Islet of Langerhans (tissue), 1 donor: ENCODE data around the gene BAG5.

ENCODE experiments used
- FAIRE-seq: peaks from one replicate; lab custom pipeline; 2011; peaks lifted over from hg19 to GRCh38; lab: Jason Lieb, UNC

The BAG5 gene

GRCh38 chr14:103546652-103547454 is 15.6 kb downstream of the BAG5 start:
- FAIRE-seq = no peak

DNA sequence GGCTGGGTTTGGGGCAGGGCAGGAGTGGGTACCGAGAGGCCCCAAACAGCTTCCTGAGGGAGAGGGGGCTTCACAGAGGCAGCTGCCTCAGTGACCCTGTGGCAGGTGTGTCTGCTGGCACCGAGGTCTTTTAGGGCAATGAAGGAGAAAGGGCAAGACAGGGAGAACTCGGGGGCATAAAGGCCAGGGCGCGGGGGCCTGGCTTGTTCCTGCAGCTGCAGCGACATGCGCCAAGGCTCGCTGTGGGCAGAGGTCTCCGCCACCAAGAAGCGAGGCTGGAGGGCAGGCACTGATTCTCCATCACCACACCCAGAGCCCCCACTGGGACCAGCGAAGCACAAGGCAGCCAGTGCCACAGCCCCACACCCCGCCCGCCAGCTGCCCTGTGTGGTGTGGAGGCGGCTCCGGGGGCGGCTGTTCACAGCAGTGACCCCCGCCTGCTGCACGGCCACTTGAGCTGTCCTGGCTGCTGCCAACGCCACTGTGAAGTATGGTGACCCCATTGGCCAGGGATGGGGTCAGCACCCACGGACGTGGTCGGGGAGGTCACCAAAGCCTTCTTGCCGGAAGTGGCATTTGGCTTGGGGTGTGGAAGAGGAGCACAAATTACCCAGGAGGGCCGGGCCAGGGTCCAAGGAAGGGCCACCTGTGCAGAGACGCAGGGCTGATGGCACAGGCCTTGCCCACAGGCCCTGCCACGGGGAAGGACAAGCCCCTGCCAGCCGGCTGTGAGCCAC is 16.4 kb downstream of the BAG5 start:
- FAIRE-seq = no peak

DNA sequence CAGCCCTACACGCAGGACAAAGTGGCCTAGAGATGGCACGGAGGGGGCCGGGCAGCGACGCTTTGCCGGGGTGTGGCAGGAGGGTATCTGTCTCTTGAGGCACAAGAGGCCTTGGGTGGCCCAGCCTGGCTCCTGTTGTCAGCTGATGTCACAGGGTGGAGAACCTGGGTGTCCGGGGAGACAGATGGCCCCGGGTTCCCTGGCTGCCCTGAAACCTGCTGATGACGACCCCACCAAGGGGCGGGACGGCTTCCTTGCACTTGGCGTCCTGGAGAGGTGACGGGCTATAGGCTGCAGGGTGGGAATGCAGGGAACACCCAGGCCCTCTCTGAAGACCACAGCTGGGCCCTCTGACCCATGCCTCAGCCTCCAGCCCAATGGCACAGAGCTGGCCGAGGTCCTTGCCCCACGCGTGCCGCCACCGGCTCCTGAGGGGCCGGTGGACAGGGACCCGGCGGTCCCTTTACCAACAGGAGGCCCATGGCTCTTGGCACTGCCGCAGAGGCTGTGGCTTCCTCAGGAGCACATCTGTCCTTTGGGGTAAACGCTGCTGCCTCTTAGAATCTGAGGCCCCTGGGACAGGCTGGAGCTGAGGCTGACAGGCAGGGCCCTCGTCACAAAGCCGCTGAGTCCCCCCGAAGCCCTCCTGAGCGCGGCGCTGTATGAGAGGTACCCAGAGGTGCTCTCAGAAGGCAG is 17.1 kb downstream of the BAG5 start:
- no peak for FAIRE-seq

DNA sequence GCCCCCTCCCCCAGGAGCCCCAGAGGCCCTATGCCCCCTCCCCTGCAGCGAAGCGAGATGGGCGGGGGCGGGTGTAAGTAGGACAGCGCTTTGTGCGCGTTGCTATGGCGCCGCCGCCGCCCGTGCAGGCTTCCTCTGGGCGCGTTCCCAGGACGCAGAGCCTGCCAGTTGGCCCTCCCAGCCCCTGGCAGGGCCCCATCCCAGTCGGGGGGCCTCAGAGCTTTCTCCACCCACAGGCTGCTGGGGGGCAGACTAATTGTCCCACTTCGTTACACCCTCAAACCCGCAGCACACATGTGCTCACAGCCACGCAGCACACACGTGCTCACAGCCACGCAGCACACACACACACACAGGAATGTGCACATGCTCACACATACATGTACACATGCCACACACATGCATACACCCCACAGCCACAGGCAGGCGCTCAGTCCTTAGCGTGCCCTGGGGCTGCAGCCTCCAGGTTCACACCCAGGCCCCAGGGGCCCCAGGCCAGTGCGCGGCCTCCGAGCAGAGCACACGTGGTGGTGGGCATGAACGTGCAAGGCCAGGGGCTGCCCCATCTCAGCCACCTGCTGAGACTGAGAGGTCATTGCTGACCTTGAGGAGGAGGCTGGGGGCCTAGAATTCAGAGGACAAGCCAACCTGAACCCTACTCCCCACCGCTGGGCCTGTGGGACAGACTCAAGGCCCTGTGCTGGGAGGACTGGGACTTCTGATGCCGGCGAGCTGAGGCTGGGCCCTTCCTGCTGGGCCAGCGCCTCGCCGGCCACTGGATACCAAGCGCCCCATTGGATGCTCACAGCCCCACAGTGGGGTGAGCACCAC is 17.9 kb downstream of the BAG5 start:
- FAIRE-seq = no peak

GRCh38 chr14:103543721-103544387 is 18.6 kb downstream of the BAG5 start:
- no peak for FAIRE-seq

GRCh38 chr14:103543140-103543539 is 19.3 kb downstream of the BAG5 start:
- no peak for FAIRE-seq

GRCh38 chr14:103542605-103543088 is 19.8 kb downstream of the BAG5 start:
- no peak for FAIRE-seq

GRCh38 chr14:103541709-103542604 is 20.5 kb downstream of the BAG5 start:
- no peak for FAIRE-seq

DNA sequence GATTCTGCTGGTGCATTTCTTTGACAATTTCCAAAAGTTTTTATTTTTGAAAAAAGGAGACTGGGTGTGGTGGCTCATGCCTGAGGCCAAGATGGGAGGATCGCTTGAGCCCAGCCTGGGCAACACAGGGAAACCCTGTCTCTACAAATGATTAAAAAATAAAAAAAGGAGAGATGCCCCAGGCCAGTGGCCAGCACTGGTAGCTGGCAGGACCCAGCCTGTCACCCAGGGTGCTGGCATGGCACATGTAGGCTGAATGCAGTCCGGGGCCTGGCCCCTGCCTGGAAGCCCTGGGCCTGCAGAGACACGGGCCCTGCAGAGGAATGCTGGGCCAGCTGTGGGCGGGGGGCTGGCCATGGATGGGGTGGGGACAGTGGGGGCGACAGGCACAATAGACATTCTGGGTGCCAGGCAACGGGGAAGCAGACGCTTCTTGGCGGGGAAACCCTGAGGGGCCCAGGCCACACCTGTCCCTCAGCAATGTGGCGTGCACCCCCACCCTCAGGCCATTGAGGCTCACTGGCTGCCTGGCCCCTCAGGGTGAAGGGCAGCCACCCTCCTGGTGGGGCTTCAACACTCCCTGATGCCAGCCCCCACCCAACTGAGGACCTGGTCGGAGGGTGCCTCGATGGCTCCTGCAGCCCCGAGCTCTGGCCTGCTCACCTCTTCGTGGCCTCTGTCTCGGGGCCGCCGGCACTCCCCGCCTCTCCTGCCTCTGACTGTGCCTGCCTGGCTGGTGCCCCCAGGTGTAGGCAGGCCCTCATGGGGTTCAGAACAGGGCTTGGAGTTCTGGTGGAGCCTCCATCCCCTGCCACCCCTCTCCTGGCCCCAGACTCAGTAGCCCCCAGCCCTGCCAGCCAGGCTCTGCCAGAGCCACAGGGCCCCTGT is 21.4 kb downstream of the BAG5 start:
- FAIRE-seq = no peak

DNA sequence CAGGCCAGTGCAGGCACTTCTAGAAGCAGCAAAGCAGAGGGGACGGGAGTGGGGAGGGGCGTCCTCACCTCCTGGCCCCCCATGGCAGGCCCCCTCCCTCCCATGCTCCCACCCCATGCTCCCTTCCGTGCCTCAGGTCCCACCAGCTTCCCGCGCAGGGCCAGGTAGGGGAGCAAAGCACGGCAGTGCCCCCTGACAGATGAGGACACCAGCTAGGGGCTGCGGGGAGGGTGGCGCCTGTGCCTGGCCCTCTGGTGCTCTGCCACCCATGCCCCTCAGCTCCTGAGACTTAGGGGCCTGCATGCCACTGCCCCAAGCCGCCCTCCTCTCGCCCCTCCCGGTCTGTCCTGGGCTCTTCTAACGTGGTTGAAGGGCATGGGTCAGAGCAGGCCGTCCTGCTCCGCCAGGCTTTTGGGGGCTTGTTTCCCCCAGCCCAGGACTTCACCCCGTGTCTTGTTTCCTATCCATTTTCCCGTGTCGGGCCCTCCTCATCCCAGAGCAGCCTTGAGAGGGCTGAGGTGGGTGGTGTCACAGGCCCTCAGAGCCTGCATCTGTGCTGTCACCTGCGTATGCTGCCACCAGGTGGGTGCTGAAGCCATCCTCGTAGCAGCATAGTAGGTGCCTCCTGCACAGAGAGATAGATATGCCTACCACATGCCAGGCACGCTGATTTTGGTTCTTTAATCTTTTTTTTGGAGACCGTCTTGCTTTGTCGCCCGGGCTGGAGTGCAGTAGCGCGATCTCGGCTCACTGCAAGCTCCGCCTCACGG is 23.2 kb downstream of the BAG5 start:
- FAIRE-seq = no peak

DNA sequence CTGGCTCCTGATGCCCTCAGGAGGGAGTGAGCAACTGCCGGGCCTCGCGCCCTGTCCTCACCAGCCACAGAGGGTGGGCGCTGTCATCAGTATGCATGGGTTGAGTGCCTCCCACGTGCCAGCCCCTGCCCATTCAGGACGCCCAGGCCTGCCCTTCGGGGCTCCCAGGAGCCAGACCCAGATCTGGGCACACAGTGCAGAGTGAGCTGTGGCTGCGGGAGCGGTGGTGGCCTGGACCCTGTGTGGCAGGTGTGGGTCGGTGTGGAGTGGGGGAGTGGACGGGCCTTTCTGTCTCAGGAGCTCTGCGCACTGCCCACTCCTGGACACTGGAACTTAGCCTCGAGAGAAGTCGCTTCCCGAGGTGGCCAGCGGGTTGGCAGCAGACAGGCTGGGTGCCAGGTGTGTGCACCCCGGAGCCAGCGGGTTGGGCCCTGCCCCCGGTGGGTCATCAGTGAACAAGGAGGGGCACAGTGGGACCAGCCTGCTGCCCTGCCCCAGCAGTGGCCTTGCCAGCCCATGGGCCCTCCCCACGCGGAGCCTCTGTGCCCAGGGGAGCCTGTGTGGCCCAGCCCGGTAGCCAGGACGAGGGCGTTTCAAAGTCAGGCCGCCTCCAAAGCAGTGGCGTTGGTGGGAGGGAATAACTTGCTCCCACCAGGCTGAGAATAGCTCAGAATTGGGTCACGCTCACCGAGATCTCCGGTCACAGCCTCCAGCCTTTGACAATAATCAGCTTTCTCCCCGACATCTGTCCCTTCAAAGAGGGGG is 24.0 kb downstream of the BAG5 start:
- FAIRE-seq = no peak

DNA sequence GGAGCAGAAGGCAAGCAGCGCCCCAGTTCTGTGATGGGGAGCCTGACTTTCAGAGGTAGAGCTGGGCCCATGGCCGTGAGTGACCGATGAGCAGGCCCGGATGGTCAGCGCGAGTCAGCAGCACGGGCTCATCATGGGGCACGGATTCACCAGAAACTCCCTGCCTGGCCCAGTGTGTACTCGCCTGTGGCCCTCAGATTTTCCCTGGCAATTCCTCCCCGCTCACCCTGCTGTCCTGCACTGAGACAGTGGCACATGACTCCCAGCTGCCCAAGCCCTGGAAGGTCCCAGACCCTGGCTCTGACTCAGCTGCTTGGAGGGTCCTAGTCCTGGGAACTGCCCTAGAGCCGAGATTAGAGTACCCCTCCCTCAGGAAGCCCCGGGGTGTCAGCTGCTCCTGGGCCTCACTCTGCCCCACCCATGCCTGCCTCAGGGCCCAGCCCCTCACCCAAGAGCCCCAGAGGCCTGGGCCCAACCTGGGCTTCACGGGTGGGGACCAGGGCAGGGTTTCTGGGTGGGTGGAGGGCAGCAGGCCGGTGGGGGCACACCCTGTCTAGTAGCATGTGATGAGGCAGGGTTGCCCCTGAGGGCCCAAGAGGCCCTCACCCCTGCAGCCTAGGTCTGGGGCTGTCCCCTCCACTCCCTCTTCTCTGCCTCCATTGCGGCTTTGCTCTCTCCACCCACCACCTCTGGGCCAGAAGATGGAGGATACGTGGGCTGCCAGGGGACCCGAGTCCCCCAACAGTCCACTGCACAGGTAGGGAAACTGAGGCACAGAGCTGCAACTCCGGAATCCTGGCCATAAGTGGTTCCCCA is 25.1 kb downstream of the BAG5 start:
- FAIRE-seq = no peak

GRCh38 chr14:103536693-103537092 is 25.8 kb downstream of the BAG5 start:
- FAIRE-seq = no peak

DNA sequence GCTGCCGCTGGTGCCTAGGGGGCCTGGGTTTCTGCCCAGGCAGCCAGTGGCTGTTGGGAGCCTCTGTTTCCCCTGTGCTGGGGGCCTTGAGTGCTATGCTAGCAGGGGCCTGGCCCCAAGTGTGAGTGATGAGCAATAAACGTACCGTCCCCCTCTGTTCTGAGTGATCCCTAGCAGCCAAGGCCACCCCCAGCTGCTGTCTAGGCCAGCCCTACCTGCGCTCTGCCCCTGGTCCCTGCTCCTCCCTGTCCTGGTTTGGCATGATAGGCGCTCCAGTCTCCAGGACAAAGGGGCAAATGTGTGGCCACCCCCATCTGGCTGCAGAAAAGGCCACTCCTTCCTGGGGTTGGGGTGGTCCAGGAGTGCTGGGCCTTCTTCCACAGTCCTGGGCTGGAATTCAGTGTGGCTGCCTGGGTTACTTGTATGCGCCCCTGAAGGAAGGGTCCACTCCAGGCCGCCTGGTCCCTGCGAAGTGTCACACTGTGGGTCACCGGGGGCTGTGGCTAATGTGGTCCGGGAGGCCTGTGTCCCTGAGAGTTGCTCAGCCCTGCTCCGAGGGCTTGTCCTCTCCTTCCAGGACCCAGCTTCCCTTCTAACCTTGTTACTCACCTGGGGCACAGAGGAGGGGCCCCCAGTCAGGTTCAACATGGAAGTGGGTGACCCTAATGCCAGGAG is 26.4 kb downstream of the BAG5 start:
- no peak for FAIRE-seq

DNA sequence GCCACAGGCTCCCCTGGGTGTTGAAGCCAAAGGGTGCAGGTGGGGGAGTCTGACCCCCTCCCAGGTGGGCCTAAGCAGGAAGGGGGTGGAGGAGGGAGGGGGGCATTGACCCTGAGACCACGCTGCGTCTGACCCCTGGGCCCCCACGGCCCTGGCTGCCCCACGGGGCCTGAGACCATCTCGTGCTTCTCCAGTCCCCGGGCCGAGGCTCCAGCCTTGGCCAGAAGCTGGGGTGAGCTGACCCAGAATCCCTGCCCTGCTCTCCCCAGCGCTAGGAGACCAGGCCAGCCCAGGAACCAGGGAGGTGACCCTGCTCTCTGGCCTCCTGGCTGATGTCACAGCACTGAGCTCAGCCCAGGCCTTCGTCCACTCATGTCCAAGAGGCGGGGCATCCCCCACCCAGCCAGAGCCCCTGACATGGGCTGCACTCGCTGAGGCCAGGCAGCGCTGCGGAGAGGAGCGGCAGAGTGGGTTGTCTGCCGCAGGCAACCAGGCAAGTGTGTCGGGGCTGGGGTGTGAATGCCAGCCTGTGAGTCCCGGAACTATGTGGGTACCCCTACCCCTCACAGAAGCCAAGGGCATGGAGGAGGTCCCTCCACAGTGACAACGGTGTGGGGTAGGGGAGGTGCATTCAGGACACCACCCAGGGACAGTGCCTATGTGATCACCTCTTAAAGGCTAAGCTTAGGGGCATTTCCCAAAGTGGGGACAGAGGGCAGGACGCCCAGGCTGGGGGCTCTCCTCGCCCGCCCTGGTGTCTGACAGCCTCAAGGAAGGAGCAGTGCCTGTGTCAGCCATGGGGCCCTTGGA is 27.2 kb downstream of the BAG5 start:
- FAIRE-seq = no peak
